Lower leg skin (tissue), 4 donors: ENCODE measurements around the gene RIMS1. TPM values are rescaled to one million over a fixed set of nuclear protein-coding genes. Genes with fewer than 3 reads are reported as not detected.

Experiments used
- DNase-seq, 2 donors: peaks; one replicate each; pipeline ENCODE4 v3.0.0-alpha.2; 2019; ENCODE audit warnings: low spot score in 2 of 2
- H3K4me3 ChIP-seq: fragments of 200-600 bp; sonication (generic); 2 replicates; pipeline ENCODE4 v1.5.1; 2017; ENCODE audit warnings: mild to moderate bottlenecking, low read depth; ENCODE audit not compliant: poor library complexity, severe bottlenecking
- POLR2A ChIP-seq, 2 donors: fragments of 450-650 bp; IDR thresholded peaks; one replicate each; pipeline ENCODE4 v1.6.1; 2016 to 2017; ENCODE audit warnings: antibody characterized with exemption in 2 of 2, mild to moderate bottlenecking in 1 of 2, moderate library complexity in 1 of 2
- WGBS, 2 donors: methylation state at CpG; one replicate each; pipeline ENCODE4 v1.1.5; 2018; 5-methylcytosine and 5-hydroxymethylcytosine counted together
- intact Hi-C: fragments of 100-400 bp; cut with DNase I; formaldehyde crosslinking; loops from one replicate; pipeline ENCODE4 v1.15.0; 2023; ENCODE audit warnings: low total_unique reads
- total RNA-seq, 4 donors: library from RNA; depleted of rRNA; stranded (reverse); fragments of >200 nt; gene quantifications; one replicate each; pipeline ENCODE4 v1.1.0, GENCODE V29; 2016
- TF ChIP-seq, protein P1 (sequence below), 3 donors: fragments of 450-650 bp; IDR thresholded peaks; one replicate each; pipeline ENCODE4 v1.5.1; 2016; ENCODE audit warnings: antibody characterized with exemption in 3 of 3, mild to moderate bottlenecking in 3 of 3, moderate library complexity in 2 of 3

The RIMS1 gene
- total RNA-seq, 4 donors from 2014 or later: 1.3 to 9.4 (median 4.7) TPM

DNA sequence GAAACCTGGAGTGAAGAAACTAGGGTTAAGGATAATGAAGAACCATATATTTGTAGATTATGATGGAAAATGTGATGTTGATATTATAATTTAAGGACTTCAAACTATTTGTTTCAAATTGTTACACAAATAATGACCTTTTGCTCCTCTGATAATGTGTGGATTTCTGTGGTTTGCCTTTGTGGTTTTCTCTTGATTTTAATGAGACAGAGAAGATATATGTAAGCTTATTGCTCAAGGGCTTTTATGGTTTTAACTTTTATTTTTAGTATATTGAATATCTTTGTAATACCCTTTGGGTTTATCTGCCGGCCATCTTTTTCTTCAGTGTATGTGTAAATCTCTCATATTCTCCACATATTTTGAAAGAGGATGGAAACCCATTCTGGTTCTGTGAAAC lies 362.3 kb downstream of the RIMS1 start:
- no peak for DNase-seq
- WGBS, 2 donors: 74 to 78% methylated on average over 1 of the region's 1 CpG
- no peak for TF ChIP-seq POLR2A (IDR thresholded peaks at IDR 0.05)
- TF ChIP-seq, protein P1, sequence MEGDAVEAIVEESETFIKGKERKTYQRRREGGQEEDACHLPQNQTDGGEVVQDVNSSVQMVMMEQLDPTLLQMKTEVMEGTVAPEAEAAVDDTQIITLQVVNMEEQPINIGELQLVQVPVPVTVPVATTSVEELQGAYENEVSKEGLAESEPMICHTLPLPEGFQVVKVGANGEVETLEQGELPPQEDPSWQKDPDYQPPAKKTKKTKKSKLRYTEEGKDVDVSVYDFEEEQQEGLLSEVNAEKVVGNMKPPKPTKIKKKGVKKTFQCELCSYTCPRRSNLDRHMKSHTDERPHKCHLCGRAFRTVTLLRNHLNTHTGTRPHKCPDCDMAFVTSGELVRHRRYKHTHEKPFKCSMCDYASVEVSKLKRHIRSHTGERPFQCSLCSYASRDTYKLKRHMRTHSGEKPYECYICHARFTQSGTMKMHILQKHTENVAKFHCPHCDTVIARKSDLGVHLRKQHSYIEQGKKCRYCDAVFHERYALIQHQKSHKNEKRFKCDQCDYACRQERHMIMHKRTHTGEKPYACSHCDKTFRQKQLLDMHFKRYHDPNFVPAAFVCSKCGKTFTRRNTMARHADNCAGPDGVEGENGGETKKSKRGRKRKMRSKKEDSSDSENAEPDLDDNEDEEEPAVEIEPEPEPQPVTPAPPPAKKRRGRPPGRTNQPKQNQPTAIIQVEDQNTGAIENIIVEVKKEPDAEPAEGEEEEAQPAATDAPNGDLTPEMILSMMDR (IDR thresholded peaks at IDR 0.05): no peak
- H3K4me3 ChIP-seq: no peak overlapping the region
- intact Hi-C loops: no loop called here

DNA sequence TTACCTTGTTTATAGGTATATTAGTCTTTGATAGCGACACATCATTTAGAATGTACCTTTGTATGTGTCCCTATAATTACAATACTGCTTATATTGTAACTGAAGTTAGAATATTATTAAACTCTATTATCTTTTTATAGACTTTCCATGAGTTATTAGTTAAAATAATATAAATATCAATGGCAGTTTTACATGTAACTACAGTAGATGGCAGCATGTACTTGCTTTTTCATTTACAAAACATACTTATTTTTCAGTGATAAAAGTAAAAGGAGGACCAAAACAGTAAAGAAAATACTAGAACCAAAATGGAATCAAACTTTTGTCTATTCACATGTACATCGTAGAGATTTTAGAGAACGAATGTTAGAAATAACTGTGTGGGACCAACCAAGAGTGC lies 364.3 kb downstream of the RIMS1 start:
- no peak for TF ChIP-seq POLR2A (IDR thresholded peaks at IDR 0.05)
- 94 to 96% methylated on average over 3 of the region's 3 CpGs for WGBS, 2 donors
- H3K4me3 ChIP-seq: no peak overlapping the region
- DNase-seq: no peak
- intact Hi-C loops: no loop called here

- intact Hi-C loops: no loop called here
- TF ChIP-seq, protein P1 (IDR thresholded peaks at IDR 0.05): no peak
- no peak for TF ChIP-seq POLR2A (IDR thresholded peaks at IDR 0.05)
- DNase-seq: no peak
- H3K4me3 ChIP-seq: no peak overlapping the region
- WGBS, 2 donors: 47 to 50% methylated on average over 3 of the region's 3 CpGs
These were observed 374.1 kb downstream of the RIMS1 start for GRCh38 chr6:72260489-72260888.

DNA sequence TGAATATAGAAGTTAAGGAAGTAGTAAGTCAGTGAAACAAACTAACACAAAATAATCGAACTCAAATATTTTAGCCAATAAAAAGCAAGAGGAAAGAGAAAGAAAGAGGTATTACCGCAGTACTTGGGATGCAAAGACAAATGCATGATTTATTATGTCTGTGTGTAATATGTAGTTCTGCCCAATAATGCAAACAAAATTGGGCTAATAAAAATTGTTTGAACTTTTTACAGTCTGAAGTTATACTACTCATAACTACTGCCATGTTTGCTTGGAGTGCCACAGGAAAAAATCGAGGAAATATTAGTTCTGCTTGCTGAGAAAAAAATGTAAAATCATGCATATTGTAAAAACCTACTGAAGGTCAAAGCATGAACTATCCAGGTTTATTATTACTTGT lies 375.2 kb downstream of the RIMS1 start:
- TF ChIP-seq POLR2A (IDR thresholded peaks at IDR 0.05): no peak
- TF ChIP-seq, protein P1 (IDR thresholded peaks at IDR 0.05): no peak
- DNase-seq: no peak
- intact Hi-C loops: no loop called here
- H3K4me3 ChIP-seq: no peak overlapping the region
- WGBS, 2 donors: 65 to 66% methylated on average over 3 of the region's 3 CpGs

DNA sequence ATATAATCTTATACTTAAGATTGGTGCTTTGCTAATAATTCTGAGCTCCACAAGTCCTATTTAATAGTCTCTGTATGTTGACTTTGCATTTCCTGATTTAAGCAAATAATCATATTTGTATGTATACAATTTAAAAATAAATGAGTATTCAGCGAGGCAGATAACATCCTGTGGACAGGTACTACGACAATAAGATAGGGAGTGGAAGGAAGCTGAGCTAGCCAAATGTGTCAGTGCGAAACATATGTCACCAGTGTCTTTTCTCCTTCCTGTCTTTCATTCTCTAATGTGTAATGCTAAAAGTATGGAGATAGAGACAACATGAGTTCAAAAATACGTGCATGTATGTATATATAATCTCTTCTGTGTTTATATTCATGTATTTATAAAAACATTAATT lies 375.9 kb downstream of the RIMS1 start:
- no peak for DNase-seq
- H3K4me3 ChIP-seq: no peak overlapping the region
- intact Hi-C loops: no loop called here
- 63 to 65% methylated on average over 4 of the region's 4 CpGs for WGBS, 2 donors
- no peak for TF ChIP-seq POLR2A (IDR thresholded peaks at IDR 0.05)
- TF ChIP-seq, protein P1 (IDR thresholded peaks at IDR 0.05): no peak

- DNase-seq: no peak
- WGBS, 2 donors: 74 to 87% methylated on average over 1 of the region's 1 CpG
- intact Hi-C loops: no loop called here
- no peak overlapping the region for H3K4me3 ChIP-seq
- TF ChIP-seq, protein P1 (IDR thresholded peaks at IDR 0.05): no peak
- TF ChIP-seq POLR2A (IDR thresholded peaks at IDR 0.05): no peak
These were observed 381.1 kb downstream of the RIMS1 start for GRCh38 chr6:72267470-72267869.
